Liver (tissue), 3 donors: ENCODE data around the gene ENGASE.

ENCODE experiments used
- ATF3 ChIP-seq: IDR thresholded peaks from 2 replicates; pipeline ENCODE4 v1.6.1; 2016; ENCODE audit warnings: antibody characterized with exemption
- CTCF ChIP-seq: fragments of 150-350 bp; IDR thresholded peaks from 2 replicates; pipeline ENCODE4 v1.5.1; 2017; ENCODE audit warnings: improper control_type of control experiment, low read depth, low read length; ENCODE audit not compliant: missing input control
- FOXA1 ChIP-seq: IDR thresholded peaks from 2 replicates; pipeline ENCODE4 v1.6.1; 2016; ENCODE audit warnings: antibody characterized with exemption
- GABPA ChIP-seq, 2 donors: IDR thresholded peaks in 1 of 2; conservative IDR thresholded peaks in 1 of 2; 2 replicates each; pipeline ENCODE4 v1.6.1; 2016; ENCODE audit warnings: antibody characterized with exemption in 2 of 2, mild to moderate bottlenecking in 1 of 2, moderate library complexity in 1 of 2
- JUND ChIP-seq, 2 donors: IDR thresholded peaks; 2 replicates each; pipeline ENCODE4 v1.6.1; 2016; ENCODE audit warnings: antibody characterized with exemption in 2 of 2
- MAX ChIP-seq: IDR thresholded peaks from 2 replicates; pipeline ENCODE4 v1.6.1; 2016; ENCODE audit warnings: antibody characterized with exemption
- NR2F2 ChIP-seq: IDR thresholded peaks from 2 replicates; pipeline ENCODE4 v1.6.1; 2016; ENCODE audit warnings: antibody characterized with exemption
- RAD21 ChIP-seq, 2 donors: IDR thresholded peaks; 2 replicates each; pipeline ENCODE4 v1.6.1; 2016; ENCODE audit warnings: antibody characterized with exemption in 2 of 2, mild to moderate bottlenecking in 2 of 2
- RXRA ChIP-seq, 2 donors: IDR thresholded peaks; 2 replicates each; pipeline ENCODE4 v1.6.1; 2017 to 2018; ENCODE audit warnings: antibody characterized with exemption in 2 of 2, mild to moderate bottlenecking in 1 of 2
- SP1 ChIP-seq: IDR thresholded peaks from 2 replicates; pipeline ENCODE4 v1.6.1; 2018; ENCODE audit warnings: antibody characterized with exemption, mild to moderate bottlenecking
- TAF1 ChIP-seq: conservative IDR thresholded peaks from 2 replicates; pipeline ENCODE4 v1.6.1; 2016; ENCODE audit warnings: antibody characterized with exemption, mild to moderate bottlenecking
- YY1 ChIP-seq: IDR thresholded peaks from 2 replicates; pipeline ENCODE4 v1.6.1; 2016; ENCODE audit warnings: antibody characterized with exemption, mild to moderate bottlenecking
- donor health status: healthy.
- donor health status: healthy.

- TF ChIP-seq CTCF (no peak), TAF1 (no peak), MAX (no peak), GABPA (IDR thresholded peaks at IDR 0.05 in 1 of 2, conservative IDR thresholded peaks at IDR 0.05 in 1 of 2) (no peak), RAD21 (IDR thresholded peaks at IDR 0.05) (no peak), JUND (IDR thresholded peaks at IDR 0.05) (no peak), FOXA1 (no peak), NR2F2 (no peak), SP1 (no peak), ATF3 (no peak), YY1 (no peak), RXRA (IDR thresholded peaks at IDR 0.05) (no peak)
These were observed 50.9 kb downstream of the ENGASE start for GRCh38 chr17:79125503-79125902.
